ENCODE results near the gene POTEH.
"Not testable (repeated sequence)": the region's sequence is repeated elsewhere in the genome, so short reads cannot be mapped to it uniquely, and the experiment has no call there.

DNA sequence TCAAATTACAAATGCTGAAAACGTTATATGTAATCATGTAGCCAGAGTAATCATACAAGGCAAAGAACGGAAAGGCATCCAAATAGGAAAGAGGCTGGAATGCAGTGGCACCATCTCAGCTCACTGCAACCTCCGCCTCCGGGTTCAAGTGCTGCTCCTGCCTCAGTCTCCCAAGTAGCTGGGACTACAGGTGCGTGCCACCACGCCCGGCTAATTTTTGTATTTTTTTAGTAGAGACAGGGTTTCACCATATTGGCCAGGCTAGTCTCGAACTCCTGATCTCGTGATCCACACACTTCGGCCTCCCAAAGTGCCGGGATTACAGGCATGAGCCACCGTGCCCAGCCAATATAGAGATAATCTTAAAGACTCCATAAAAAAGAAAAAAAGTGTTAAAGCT lies 20.4 kb upstream of the POTEH start:
- TF ChIP-seq EZH2 (IDR thresholded peaks at IDR 0.05); RAD21 (IDR thresholded peaks at IDR 0.05; ENCODE audit: low read depth); CTCF (IDR thresholded peaks at IDR 0.05 in 2 of 3, conservative IDR thresholded peaks at IDR 0.05 in 1 of 3; ENCODE audit: borderline replicate concordance in 1 of 3, insufficient read depth in 1 of 3, low read depth in 2 of 3, low read length in 2 of 3); MAX (IDR thresholded peaks at IDR 0.05); CEBPB (IDR thresholded peaks at IDR 0.05; ENCODE audit: low read depth); YY1 (IDR thresholded peaks at IDR 0.05; ENCODE audit: extremely low read depth, insufficient replicate concordance, low read depth, low read length); POLR2A (IDR thresholded peaks at IDR 0.05; ENCODE audit: borderline replicate concordance, extremely low read depth, insufficient read depth, insufficient read length); SP1 (IDR thresholded peaks at IDR 0.05; ENCODE audit: low read depth); EZH2phosphoT487 (IDR thresholded peaks at IDR 0.05; ENCODE audit: borderline replicate concordance); EGR1 (IDR thresholded peaks at IDR 0.05; ENCODE audit: low read depth); FOSL1 (IDR thresholded peaks at IDR 0.05; ENCODE audit: low read depth): not testable (repeated sequence)
- TF ChIP-seq, protein P1, sequence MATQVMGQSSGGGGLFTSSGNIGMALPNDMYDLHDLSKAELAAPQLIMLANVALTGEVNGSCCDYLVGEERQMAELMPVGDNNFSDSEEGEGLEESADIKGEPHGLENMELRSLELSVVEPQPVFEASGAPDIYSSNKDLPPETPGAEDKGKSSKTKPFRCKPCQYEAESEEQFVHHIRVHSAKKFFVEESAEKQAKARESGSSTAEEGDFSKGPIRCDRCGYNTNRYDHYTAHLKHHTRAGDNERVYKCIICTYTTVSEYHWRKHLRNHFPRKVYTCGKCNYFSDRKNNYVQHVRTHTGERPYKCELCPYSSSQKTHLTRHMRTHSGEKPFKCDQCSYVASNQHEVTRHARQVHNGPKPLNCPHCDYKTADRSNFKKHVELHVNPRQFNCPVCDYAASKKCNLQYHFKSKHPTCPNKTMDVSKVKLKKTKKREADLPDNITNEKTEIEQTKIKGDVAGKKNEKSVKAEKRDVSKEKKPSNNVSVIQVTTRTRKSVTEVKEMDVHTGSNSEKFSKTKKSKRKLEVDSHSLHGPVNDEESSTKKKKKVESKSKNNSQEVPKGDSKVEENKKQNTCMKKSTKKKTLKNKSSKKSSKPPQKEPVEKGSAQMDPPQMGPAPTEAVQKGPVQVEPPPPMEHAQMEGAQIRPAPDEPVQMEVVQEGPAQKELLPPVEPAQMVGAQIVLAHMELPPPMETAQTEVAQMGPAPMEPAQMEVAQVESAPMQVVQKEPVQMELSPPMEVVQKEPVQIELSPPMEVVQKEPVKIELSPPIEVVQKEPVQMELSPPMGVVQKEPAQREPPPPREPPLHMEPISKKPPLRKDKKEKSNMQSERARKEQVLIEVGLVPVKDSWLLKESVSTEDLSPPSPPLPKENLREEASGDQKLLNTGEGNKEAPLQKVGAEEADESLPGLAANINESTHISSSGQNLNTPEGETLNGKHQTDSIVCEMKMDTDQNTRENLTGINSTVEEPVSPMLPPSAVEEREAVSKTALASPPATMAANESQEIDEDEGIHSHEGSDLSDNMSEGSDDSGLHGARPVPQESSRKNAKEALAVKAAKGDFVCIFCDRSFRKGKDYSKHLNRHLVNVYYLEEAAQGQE (IDR thresholded peaks at IDR 0.05; ENCODE audit: low read depth) = not testable (repeated sequence)

Measured in HCT116 (cell line).